ENCODE results near the gene UVRAG.

UVRAG gene

DNA sequence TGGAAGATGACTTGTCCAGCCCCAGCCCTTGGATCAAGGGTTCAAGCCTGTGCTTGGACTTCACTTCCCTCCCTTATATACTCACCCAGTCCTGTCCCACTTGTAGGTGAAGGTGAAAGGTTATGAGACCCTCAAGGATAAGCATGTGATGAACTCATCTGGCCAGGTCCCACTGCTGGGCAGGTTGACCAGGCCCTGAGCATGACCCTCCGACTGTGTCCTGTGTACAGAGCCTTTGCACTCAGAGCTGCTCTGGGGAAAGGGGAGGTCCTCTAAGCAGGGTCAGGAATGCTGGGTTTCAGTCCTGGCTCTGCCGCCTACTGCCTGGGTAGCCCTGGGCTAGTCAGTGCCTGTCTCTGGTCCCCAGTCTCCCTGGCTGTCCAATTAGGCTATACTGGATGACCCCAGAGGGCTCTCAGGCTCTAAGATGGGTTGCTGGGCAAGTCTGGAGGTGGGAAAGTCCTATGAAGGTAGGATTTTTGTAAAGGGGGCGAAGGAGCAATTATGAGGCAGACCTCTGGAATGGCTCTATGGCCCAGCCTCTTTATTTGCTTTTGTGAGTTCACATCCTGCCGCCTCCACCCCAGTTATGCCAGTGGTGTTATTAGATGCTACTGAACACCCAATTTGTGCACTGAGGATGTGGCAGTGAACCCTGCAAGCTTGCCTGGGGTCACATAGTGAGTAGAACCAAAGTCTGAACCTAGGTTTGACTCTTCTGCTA lies 32.3 kb upstream of the UVRAG start:
- H3K4me1 ChIP-seq = no peaks in the 10 kb centered on the region
- no peak overlapping the region for H3K27ac ChIP-seq
- no peak overlapping the region for H3K9ac ChIP-seq
- H3K27me3 ChIP-seq (ENCODE audit: control insufficient read depth, insufficient read depth, low read length) = no peaks in the 10 kb centered on the region
- no peak overlapping the region for H3K4me3 ChIP-seq (ENCODE audit: low read depth, low read length)
- no peak overlapping the region for H2AFZ ChIP-seq
- no peaks in the 10 kb centered on the region for H3K79me2 ChIP-seq
- no peak overlapping the region for H3K4me2 ChIP-seq (ENCODE audit: low read length)
- TF ChIP-seq, protein P1, sequence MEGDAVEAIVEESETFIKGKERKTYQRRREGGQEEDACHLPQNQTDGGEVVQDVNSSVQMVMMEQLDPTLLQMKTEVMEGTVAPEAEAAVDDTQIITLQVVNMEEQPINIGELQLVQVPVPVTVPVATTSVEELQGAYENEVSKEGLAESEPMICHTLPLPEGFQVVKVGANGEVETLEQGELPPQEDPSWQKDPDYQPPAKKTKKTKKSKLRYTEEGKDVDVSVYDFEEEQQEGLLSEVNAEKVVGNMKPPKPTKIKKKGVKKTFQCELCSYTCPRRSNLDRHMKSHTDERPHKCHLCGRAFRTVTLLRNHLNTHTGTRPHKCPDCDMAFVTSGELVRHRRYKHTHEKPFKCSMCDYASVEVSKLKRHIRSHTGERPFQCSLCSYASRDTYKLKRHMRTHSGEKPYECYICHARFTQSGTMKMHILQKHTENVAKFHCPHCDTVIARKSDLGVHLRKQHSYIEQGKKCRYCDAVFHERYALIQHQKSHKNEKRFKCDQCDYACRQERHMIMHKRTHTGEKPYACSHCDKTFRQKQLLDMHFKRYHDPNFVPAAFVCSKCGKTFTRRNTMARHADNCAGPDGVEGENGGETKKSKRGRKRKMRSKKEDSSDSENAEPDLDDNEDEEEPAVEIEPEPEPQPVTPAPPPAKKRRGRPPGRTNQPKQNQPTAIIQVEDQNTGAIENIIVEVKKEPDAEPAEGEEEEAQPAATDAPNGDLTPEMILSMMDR (IDR thresholded peaks at IDR 0.05) = no peak
- no peaks in the 10 kb centered on the region for H3K36me3 ChIP-seq (ENCODE audit: control insufficient read depth, insufficient read depth, low read length)
- H3K9me3 ChIP-seq (ENCODE audit: control insufficient read depth, low read length) = no peaks in the 10 kb centered on the region

DNA sequence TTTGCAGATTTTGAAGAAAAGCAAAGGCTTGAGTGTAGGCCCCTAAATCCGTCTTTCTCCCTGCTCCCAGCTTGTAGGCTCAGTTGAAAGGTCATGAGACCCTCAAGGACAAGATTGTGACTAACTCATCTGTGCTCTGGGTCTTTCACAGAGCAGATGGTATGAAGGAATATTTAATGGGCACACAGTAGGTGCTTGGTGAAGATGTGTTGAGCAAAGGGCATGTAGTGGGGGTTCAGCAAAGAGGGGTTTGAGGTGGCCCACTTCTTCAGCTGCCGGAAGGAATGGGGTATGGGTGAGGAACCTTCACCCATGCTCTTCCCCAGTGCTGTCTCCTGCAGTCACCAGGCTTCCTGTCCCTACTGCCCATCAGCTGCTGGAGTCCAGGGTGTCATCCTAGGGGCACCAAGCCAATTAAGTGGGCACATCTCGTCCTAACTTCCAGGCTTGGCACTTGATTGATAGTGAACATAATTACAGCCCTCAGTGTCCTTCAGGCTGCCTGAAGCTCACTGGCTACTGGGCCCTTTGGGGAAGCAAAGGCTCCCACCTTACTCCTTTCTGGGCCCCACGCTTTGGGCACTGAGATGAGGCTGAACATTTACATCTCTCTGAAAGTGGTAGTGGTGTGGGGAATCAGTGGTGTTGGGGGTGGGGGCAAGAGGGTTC lies 31.5 kb upstream of the UVRAG start:
- Histone ChIP-seq H3K9ac (no peak overlapping the region), H3K4me3 (ENCODE audit: low read depth, low read length) (no peak overlapping the region), H3K4me2 (ENCODE audit: low read length) (no peak overlapping the region), H2AFZ (no peak overlapping the region), H3K36me3 (ENCODE audit: control insufficient read depth, insufficient read depth, low read length) (no peaks in the 10 kb centered on the region), H3K27ac (no peak overlapping the region), H3K79me2 (no peaks in the 10 kb centered on the region), H3K4me1 (no peaks in the 10 kb centered on the region), H3K27me3 (ENCODE audit: control insufficient read depth, insufficient read depth, low read length) (no peaks in the 10 kb centered on the region), H3K9me3 (ENCODE audit: control insufficient read depth, low read length) (no peaks in the 10 kb centered on the region)
- TF ChIP-seq, protein P1 (IDR thresholded peaks at IDR 0.05) = no peak

DNA sequence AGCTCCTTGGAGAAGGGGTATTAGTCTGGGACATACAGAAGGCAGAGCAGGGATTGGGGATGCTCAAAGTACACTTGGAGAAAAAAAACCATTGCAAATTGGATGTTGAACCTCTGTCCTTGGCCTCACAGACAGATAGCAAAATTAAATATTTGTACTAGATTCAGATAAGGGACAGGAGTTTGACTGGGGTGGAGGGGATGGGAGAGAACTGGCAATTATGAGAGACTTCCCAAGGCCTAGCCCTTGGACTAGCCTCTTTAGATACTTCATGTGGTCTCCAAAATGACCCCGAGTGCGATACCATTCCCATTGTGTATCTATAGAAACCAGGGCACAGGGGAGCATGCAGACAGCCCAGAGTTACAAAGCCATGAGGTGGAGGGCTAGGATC lies 30.9 kb upstream of the UVRAG start:
- Histone ChIP-seq H2AFZ (no peak overlapping the region), H3K27me3 (ENCODE audit: control insufficient read depth, insufficient read depth, low read length) (no peaks in the 10 kb centered on the region), H3K79me2 (no peaks in the 10 kb centered on the region), H3K9me3 (ENCODE audit: control insufficient read depth, low read length) (no peaks in the 10 kb centered on the region), H3K27ac (no peak overlapping the region), H3K4me2 (ENCODE audit: low read length) (no peak overlapping the region), H3K4me1 (no peaks in the 10 kb centered on the region), H3K9ac (no peak overlapping the region), H3K4me3 (ENCODE audit: low read depth, low read length) (no peak overlapping the region), H3K36me3 (ENCODE audit: control insufficient read depth, insufficient read depth, low read length) (no peaks in the 10 kb centered on the region)
- TF ChIP-seq, protein P1 (IDR thresholded peaks at IDR 0.05) = no peak

DNA sequence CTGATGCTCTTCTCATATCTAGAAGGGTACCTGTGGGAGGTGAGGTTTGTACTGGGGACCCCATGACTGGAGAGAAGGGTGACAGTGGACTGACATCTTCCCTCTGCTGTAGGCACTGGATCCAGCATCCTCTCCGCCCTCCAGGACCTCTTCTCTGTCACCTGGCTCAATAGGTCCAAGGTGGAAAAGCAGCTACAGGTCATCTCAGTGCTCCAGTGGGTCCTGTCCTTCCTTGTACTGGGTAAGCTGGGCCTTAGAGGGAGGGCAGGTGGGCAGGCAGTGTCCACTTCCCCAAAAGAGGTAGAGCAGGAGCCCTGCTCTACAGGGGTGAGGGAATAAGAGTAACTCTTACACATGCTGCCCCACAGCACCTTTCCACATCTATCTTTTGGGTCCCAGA lies 30.5 kb upstream of the UVRAG start:
- H3K27ac ChIP-seq = no peak overlapping the region

More for the DNA sequence above, 30.5 kb upstream of the UVRAG start:
- TF ChIP-seq, protein P1 (IDR thresholded peaks at IDR 0.05) = no peak
- Histone ChIP-seq H3K4me3 (ENCODE audit: low read depth, low read length) (no peak overlapping the region), H3K4me1 (no peaks in the 10 kb centered on the region), H3K79me2 (no peaks in the 10 kb centered on the region), H3K9me3 (ENCODE audit: control insufficient read depth, low read length) (no peaks in the 10 kb centered on the region), H3K36me3 (ENCODE audit: control insufficient read depth, insufficient read depth, low read length) (no peaks in the 10 kb centered on the region), H3K27me3 (ENCODE audit: control insufficient read depth, insufficient read depth, low read length) (no peaks in the 10 kb centered on the region), H2AFZ (no peak overlapping the region), H3K9ac (no peak overlapping the region), H3K4me2 (ENCODE audit: low read length) (no peak overlapping the region)

Data from parathyroid adenoma (tissue), 2 donors.